Superior temporal gyrus (tissue), 1 donor: ENCODE measurements around the gene TLR9.

ENCODE experiments used
- DNase-seq: peaks from one replicate; pipeline ENCODE4 v3.0.0-alpha.2; 2016; ENCODE audit errors: extremely low spot score

Gene TLR9

GRCh38 chr3:52232279-52233107 lies 7.0 kb upstream of the TLR9 start:
- DNase-seq, result no peak

- no peak for DNase-seq
These were observed 6.2 kb upstream of the TLR9 start for GRCh38 chr3:52231502-52232278.

GRCh38 chr3:52230889-52231499 lies 5.5 kb upstream of the TLR9 start:
- no peak for DNase-seq

DNA sequence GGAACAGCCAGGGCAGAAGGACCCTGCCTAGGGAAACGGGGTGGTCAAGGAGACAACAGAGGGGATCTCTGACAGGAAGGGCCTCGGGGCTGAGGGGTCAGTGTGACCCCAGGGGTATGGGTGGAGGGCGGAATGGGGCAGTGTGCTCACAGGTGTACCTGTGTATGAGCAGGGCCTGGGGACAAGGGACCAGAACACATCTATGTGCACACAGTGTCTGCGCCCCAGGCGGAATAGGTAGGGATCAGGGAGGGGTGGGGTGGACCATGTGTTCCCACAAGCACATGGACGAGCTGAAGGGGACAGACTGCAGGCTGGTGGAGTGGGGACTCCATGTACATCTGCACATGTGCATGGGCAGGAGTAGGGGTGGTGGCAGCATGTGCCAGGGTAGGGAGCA lies 5.0 kb upstream of the TLR9 start:
- DNase-seq, result no peak

DNA sequence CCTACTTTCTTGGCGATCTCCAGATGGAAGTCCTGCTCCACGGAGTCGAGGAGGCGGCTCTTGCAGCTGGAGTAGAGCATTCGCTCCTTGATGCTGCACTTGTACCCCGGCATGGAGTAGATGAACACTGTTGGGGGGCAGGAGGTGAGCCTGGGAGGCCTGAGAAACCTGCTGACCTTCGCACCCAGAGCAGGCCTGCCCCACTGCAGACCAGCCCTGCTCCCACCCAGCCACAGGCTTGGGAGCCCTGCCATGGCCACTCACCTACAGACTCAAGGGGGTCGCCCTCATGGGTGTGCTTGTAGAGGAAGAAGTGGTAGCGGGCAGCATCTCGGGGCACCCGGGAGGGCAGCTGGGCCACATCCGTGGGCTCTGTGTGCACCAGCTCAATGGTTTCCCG lies 4.2 kb upstream of the TLR9 start:
- DNase-seq, result no peak

GRCh38 chr3:52228751-52229291 lies 3.4 kb upstream of the TLR9 start:
- DNase-seq, result no peak

- no peak for DNase-seq
These were observed 2.8 kb upstream of the TLR9 start for GRCh38 chr3:52228266-52228665.

DNA sequence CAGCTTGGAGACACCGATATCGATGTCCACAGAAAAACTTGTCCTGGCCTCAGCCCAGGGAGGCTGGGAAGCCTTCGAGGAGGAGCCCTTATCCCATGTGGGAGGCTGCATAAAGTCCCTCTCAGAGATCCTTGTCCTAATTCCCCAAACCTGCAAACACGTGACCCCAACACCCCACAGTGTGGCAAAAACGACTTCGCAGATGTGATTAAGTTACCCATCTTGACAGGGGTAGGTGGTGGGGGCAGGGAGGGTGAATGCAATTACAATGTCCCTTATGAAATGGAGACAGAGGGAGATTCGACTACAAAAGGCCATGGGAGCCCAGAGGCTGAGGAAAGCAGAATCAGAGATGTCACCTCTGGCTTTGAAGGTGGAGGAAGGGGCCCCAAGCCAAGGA lies 2.3 kb upstream of the TLR9 start:
- no peak for DNase-seq

DNA sequence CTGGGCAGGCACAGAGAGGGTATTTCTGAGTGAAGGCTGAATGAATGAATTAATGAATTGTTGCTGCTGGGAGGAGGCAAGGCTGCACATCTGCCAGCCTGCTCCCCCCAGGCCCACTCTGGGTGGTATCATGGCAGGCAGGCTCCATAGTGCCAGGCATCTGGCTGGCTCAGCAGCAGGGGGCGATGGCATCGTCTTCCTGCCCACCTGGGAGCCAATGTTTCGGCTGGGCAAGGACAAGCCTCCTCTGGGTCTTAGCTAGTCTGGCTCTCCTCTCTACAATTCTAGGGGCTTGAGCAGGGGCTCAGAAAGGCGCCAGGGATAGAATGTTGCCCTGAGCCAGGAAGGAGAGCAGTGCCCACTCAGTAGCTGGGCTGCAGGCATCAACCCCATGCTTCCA lies 1.7 kb upstream of the TLR9 start:
- DNase-seq, result no peak

DNA sequence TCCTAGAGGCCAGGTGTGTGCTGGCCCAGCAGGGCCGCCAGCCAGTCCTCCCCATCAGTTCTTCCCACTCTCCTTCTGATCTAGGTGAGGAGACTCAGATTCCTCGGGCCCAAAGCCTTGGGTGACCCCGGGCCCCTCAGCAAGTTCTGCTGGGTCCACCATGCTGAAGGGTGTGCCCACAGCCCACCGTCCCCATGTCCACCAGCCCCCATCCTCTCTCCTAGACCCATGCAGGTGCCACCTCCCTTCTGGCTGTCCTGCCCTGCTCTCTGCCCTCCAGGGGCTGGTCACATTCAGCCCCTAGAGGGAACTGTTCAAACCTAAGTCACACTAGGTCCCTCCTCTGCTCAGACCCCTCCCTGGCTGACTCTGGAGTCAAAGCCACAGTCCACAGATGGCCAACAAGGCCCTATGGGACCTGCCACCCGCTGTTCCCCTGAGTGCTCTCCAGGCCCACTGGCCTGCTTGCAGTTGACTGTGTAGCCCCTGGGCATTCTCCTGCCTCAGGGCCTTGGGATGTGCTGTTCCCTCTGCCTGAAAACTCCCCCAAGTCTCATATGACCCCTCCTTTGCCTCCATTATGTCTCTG lies 878 bp upstream of the TLR9 start:
- no peak for DNase-seq

GRCh38 chr3:52223449-52224408 lies 1.7 kb downstream of the TLR9 start:
- no peak for DNase-seq

DNA sequence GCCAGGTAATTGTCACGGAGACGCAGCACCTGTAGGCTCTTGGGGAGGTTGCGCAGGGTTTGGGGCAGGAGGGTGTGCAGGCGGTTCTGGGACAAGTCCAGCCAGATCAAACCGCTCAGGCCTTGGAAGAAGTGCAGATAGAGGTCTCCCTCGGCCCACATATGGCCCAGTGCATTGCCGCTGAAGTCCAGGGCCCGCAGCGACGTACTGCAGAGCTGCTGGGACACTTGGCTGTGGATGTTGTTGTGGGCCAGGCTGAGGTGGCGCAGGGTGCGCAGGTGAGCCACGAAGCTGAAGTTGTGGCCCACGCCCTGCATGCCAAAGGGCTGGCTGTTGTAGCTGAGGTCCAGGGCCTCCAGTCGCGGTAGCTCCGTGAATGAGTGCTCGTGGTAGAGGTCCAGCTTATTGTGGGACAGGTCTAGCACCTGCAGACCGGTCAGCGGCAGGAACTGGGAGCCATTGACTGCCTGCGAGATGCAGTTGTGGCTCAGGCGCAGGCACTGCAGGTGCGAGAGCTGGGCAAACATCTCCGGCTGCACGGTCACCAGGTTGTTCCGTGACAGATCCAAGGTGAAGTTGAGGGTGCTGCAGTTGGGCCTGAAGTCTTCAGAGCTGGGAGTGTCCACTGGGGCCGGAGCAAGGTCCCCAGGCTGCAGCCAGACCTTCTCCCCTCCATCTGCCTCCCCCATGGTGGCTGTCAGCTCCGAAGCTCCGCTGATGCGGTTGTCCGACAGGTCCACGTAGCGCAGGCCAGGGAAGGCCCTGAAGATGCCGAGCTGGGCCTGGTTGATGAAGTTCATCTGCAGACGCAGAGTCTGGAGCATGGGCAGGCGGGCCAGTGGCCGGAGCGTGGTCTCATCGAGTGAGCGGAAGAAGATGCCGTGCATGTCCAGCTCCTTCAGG lies 2.9 kb downstream of the TLR9 start:
- no peak for DNase-seq

- no peak for DNase-seq
These were observed 3.7 kb downstream of the TLR9 start for GRCh38 chr3:52221563-52222318.

GRCh38 chr3:52221141-52221562 lies 4.3 kb downstream of the TLR9 start:
- DNase-seq, result no peak

DNA sequence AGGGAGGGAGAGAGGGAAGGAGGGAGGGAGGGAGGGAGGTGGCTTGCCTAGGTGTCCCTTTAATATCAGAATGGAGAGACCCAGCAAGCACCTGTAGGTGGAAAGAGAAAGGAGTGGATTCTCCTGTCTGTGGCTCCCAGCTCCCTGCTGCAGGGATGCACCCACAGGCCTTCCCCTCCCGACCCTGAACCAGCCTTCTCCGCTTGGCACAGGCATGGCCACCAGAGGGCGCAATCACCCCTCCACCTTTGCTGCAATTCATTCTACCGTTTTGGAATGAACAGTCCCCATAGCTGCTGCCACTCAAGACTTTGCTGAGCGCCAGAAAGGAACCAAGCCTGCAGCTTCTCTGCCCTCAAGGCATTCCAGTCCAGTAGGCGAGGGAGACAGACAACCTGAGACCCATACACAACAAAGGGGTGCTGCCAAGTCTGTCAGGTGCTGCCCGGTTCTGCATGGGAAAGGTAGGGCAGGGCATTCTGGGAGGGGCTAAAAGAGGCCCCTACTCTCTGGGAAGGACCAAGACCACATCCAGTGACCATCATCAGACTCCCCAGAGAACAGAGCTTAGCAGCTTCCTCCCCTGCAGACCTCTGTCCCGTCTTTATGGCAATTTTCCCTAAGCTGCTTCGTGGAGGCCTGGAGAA lies 4.9 kb downstream of the TLR9 start:
- DNase-seq, result peak; percentile 86

- DNase-seq, result no peak
These were observed 6.4 kb downstream of the TLR9 start for GRCh38 chr3:52218937-52219650.

DNA sequence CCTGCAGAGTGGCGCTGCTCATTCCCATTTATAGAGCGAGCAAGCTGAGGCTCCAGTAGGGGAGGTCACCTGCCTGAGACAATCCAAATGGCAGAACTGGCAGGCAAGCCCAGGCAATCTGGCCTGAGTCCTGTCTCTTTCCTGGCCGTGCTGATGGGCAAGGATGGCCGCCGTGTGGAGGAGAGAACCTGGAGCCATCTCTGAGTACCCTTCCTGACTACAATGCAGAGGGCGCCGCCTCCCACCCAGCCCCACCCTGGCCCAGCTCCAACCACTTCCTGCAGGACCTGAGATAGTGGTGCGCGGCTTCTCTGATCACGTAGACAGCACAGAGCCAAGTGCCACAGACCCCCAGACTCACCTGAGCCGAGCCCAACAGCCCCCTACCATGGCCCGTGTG lies 7.0 kb downstream of the TLR9 start:
- no peak for DNase-seq

GRCh38 chr3:52218026-52218425 lies 7.4 kb downstream of the TLR9 start:
- DNase-seq, result no peak
